Measurements from ENCODE around the gene EEF1A2.

The EEF1A2 gene

DNA sequence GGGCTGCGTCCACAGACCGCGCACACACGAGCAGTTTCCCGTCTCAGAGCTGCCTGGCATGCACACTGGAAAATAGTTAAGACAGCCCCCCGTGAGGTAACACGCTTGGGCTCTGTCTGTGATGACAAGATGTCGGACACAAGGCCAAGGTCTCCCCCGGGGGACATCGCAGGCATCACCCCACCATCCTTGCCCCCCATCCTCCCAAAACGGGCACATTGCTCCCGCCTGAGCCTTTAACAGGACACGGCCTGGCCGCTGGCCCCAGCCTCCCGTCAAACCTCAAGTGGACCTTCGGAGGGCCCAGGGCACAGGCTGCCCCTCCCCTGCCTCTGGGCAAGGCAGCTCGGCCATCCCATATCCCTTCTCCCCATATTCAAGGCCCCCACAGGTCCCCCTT is 32.0 kb downstream of the EEF1A2 start:
- Mint-ChIP-seq H3K36me3 (ENCODE audit: low read depth) (no peaks in the 10 kb centered on the region), H3K4me3 (no peak overlapping the region), H3K27me3 (ENCODE audit: low read depth) (peaks cover 71% of the 10 kb centered on the region), H3K27ac (no peak overlapping the region), H3K4me1 (no peaks in the 10 kb centered on the region), H3K9me3 (no peaks in the 10 kb centered on the region)
- TF ChIP-seq, protein P1, sequence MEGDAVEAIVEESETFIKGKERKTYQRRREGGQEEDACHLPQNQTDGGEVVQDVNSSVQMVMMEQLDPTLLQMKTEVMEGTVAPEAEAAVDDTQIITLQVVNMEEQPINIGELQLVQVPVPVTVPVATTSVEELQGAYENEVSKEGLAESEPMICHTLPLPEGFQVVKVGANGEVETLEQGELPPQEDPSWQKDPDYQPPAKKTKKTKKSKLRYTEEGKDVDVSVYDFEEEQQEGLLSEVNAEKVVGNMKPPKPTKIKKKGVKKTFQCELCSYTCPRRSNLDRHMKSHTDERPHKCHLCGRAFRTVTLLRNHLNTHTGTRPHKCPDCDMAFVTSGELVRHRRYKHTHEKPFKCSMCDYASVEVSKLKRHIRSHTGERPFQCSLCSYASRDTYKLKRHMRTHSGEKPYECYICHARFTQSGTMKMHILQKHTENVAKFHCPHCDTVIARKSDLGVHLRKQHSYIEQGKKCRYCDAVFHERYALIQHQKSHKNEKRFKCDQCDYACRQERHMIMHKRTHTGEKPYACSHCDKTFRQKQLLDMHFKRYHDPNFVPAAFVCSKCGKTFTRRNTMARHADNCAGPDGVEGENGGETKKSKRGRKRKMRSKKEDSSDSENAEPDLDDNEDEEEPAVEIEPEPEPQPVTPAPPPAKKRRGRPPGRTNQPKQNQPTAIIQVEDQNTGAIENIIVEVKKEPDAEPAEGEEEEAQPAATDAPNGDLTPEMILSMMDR (IDR thresholded peaks at IDR 0.05; ENCODE audit: unreplicated experiment in 3 of 3) = no peak

DNA sequence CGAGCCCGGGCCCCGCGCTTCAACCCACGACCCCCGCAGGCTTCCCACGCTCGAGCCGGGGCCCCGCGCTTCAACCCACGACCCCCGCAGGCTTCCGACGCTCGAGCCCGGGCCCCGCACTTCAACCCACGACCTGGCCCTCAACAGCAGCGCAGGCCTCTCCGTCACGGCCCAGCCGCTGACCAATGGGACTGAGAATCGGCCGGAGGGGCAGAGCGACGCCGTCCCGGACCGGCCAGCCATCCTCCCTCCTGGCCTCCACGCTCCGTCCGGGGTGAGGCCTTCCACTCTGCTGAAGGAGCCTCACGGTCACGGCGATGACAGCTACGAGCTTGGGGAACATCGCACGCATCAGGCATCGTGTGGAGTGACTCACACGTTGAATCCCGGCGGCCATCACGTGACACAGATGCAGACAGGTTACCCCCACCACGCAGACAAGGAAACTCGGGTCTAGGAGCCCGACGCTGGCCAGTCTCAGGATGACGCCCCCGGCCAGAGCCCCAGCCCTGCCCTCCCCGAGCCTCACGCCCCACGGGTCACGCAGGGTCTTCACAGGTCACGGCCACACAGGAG is 32.5 kb downstream of the EEF1A2 start:
- H3K4me1 Mint-ChIP-seq = no peaks in the 10 kb centered on the region
- peaks cover 74% of the 10 kb centered on the region for H3K27me3 Mint-ChIP-seq (ENCODE audit: low read depth)
- no peak overlapping the region for H3K27ac Mint-ChIP-seq
- H3K4me3 Mint-ChIP-seq = no peak overlapping the region
- H3K36me3 Mint-ChIP-seq (ENCODE audit: low read depth) = no peaks in the 10 kb centered on the region
- H3K9me3 Mint-ChIP-seq = no peaks in the 10 kb centered on the region
- TF ChIP-seq, protein P1 (IDR thresholded peaks at IDR 0.05; ENCODE audit: unreplicated experiment in 3 of 3) = no peak

DNA sequence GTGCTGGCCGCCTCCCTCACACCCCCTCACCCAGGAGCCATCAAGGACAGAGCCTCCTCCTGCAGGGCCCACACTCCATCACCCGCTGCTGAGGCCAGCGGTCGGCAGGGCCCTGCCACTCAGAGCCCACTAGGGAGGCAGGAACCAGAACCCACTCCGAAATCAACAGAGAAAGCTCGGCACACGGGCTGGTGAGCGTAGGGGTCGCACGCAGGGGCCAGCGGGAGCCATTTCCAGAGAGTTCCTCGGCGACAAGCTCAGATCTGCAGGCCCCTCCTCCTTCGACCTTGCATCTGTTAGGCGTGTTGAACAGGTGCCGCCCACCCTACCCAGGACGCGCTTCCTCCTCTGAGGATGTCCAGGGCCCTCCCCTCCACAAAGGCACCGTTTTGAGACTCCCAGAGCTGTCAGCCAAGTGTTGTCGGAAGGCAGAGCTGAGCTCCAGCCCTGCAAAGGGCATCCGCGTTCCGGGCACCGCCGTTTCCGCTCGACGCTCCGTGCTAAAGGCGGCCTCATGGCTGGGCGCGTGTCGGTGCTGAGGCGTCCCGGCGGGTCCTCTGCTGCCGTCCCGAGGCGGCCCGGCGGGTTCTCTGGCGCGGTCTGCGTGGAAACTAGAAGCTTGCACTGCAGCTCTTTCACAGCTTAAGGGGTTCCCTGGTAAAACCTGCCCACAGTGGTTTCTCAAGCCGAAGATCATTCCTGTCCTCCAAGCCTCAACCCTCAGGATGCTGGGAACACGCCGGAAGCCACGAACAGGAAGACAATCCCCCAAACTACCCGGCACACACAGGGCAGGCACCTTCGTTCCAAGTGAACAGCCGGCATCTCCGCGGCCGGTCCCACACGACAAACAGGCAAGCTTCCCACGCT is 33.3 kb downstream of the EEF1A2 start:
- no peak overlapping the region for H3K4me3 Mint-ChIP-seq
- no peaks in the 10 kb centered on the region for H3K4me1 Mint-ChIP-seq
- no peaks in the 10 kb centered on the region for H3K36me3 Mint-ChIP-seq (ENCODE audit: low read depth)
- peaks cover 75% of the 10 kb centered on the region for H3K27me3 Mint-ChIP-seq (ENCODE audit: low read depth)
- no peaks in the 10 kb centered on the region for H3K9me3 Mint-ChIP-seq
- no peak overlapping the region for H3K27ac Mint-ChIP-seq
- TF ChIP-seq, protein P1 (IDR thresholded peaks at IDR 0.05; ENCODE audit: unreplicated experiment in 3 of 3) = no peak

DNA sequence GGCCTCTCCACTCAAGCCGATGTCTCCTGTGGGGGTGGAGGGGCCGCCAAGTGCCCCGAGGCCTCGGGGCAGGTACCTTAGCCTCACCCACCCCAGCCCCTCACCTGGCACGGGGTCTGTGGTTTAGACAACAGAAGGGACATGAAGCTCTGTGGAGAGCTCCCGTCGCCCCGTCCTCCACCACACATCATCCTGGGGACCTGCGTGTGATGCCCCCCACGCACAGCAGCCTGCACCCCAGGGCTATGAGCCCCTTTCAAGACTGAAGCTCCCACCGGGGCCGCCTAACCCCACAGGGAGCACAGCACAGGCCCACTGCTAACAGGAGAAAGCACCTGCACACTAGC is 34.6 kb downstream of the EEF1A2 start:
- TF ChIP-seq, protein P1 (IDR thresholded peaks at IDR 0.05; ENCODE audit: unreplicated experiment in 3 of 3) = no peak
- Mint-ChIP-seq H3K27me3 (ENCODE audit: low read depth) (peaks cover 67% of the 10 kb centered on the region), H3K4me1 (no peaks in the 10 kb centered on the region), H3K4me3 (no peak overlapping the region), H3K36me3 (ENCODE audit: low read depth) (no peaks in the 10 kb centered on the region), H3K27ac (no peak overlapping the region), H3K9me3 (no peaks in the 10 kb centered on the region)

DNA sequence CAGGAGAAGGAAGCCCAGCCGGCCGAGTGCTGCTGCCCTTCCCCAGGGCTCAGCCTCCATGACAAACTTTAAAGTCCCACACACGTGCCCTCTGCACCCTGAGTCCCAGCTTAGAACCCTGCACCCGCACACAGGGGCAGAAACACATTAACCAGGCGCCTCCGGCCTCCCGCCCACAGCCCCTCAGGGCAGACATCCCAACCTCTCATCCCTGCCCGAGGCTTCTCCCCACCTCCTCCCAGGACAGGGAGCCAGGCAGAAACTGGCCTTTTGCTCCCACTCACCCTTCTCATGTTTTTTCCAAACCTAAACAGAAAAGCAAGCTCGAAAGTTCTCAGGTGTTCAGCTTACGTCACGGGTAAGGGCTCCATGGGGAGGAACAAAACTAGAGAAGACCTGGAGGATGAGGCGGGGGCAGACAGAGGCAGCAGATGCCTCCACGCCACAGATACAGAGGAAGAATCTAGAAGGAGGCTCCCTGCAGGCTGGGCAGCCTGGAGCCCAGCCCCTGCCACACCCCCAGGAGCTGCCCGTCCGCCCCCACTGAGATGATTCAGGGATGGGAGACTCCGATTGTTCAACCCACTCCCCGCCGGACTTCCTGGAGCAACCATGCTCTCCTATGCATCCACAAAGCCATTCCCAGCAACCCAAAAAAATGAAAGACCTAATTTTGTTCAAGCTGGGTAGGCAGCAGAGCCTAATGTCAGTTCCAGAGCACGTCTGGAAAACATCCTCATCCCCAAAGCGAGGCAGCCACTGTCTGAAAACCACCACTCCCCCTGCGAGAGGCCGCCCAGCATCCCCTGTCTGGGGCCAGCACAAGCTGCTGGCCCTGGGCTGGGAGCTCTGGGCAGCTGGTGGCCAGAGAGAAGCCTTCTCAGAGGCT is 35.2 kb downstream of the EEF1A2 start:
- Mint-ChIP-seq H3K4me3 (no peak overlapping the region), H3K4me1 (no peaks in the 10 kb centered on the region), H3K9me3 (no peaks in the 10 kb centered on the region), H3K36me3 (ENCODE audit: low read depth) (no peaks in the 10 kb centered on the region), H3K27ac (no peak overlapping the region), H3K27me3 (ENCODE audit: low read depth) (peaks cover 69% of the 10 kb centered on the region)
- TF ChIP-seq, protein P1 (IDR thresholded peaks at IDR 0.05; ENCODE audit: unreplicated experiment in 3 of 3) = no peak
